ENCODE data around the gene TXNDC17. TPM values are rescaled to one million over a fixed set of nuclear protein-coding genes. Genes with fewer than 3 reads are reported as not detected.

Gene TXNDC17
- total and polyA plus RNA-seq, 2 of the 4 experiments (the other 2 are of a cell fraction) = 45.0 to 494 TPM

- Histone ChIP-seq H3K14ac (replicated peaks; ENCODE audit: low read depth, low read length) (no peak overlapping the region), H3K9me1 (ENCODE audit: insufficient read depth, low read length) (no peaks in the 10 kb centered on the region; the same call in 1 of the 2 replicates), H3K4me3 (ENCODE audit: insufficient read depth, low read depth, low read length) (no peak overlapping the region), H4K8ac (ENCODE audit: low read depth in 2 of 2, low read length in 2 of 2) (no peak overlapping the region), H3K23ac (ENCODE audit: low read depth, low read length) (no peak overlapping the region), H2BK5ac (ENCODE audit: low read depth, low read length, poor library complexity, severe bottlenecking) (no peak overlapping the region), H3K27me3 (ENCODE audit: control insufficient read depth, insufficient read depth, low read length) (no peaks in the 10 kb centered on the region), H2BK120ac (ENCODE audit: low read depth, low read length) (no peak overlapping the region), H3K18ac (ENCODE audit: low read depth, low read length) (no peak overlapping the region), H2AK9ac (replicated peaks; ENCODE audit: low read depth, low read length, poor library complexity) (no peak overlapping the region), H3K4ac (ENCODE audit: low read depth, low read length) (no peak overlapping the region), H3K36me3 (ENCODE audit: control insufficient read depth, insufficient read depth, low read length) (peaks cover 43% of the 10 kb centered on the region), H4K20me1 (ENCODE audit: insufficient read depth, low read length) (0 out of 2 replicates have a peak, but pooled peaks cover under 1% of the 10 kb centered on the region), H3K27ac (ENCODE audit: insufficient read depth, low read length) (no peak overlapping the region), H2AK5ac (ENCODE audit: low read depth, low read length) (no peak overlapping the region), H3K4me1 (ENCODE audit: control insufficient read depth, insufficient read depth, low read length) (no peaks in the 10 kb centered on the region; the same call in none of the 2 replicates), H3K79me1 (ENCODE audit: low read depth in 1 of 2, low read length in 2 of 2) (peaks cover 13 to 22% of the 10 kb centered on the region in 2 experiments; a peak in 3 of 4 replicates), H3K9ac (ENCODE audit: low read depth, low read length) (no peak overlapping the region), H3K4me2 (ENCODE audit: low read depth, low read length) (no peak overlapping the region), H2AFZ (replicated peaks; ENCODE audit: low read length, poor library complexity) (no peak overlapping the region), H2BK15ac (ENCODE audit: low read depth, low read length) (no peak overlapping the region), H3K9me3 (ENCODE audit: control insufficient read depth, insufficient read depth, low read length) (no peaks in the 10 kb centered on the region), H3K56ac (ENCODE audit: extremely low read depth, insufficient read depth, low read length) (no peak overlapping the region), H2BK20ac (ENCODE audit: low read depth, low read length) (no peak overlapping the region), H4K91ac (ENCODE audit: insufficient read depth, low read depth, low read length) (no peak overlapping the region), H4K5ac (ENCODE audit: low read depth, low read length) (no peak overlapping the region)
- in situ Hi-C loops (cut with MboI; ENCODE audit: low sequenced_read_pairs) (no loop called here), dilution Hi-C loops (cut with HindIII; ENCODE audit: low sequenced_read_pairs, unreplicated experiment) (no loop called here), intact Hi-C loops (cut with micrococcal nuclease) (no loop called here)
- no peak for ATAC-seq (ENCODE audit: low read depth)
- ChIA-PET POLR2A (ENCODE audit: unreplicated experiment) (no interaction called here), CTCF (interaction anchor here (0.8 to 1.3 kb wide), 2 partner anchors 16 to 35 kb away, joined by 3 to 5 read pairs; no protein-coding TSS in a partner anchor)
- no peak for TF ChIP-seq MXI1 (IDR thresholded peaks at IDR 0.05; ENCODE audit: borderline replicate concordance, low read depth, low read length)
- TF ChIP-seq FOS (IDR thresholded peaks at IDR 0.05; ENCODE audit: low read depth, low read length) = 0 out of 2 replicates have a peak, but pooled peaks have one; percentile 18
- DNase-seq = peak; percentile 41
- WGBS, 2 experiments (ENCODE audit: extremely low coverage in 2 of 2, insufficient read length in 1 of 2) = no CpG with 5 or more reads among the region's 3 CpGs
- no TSS peak for BruUV-seq (replicated peaks)
These were observed 32.5 kb upstream of the TXNDC17 start for GRCh38 chr17:6608321-6608720.

Measured in IMR-90 (cell line).